ENCODE results near the gene USP7. TPM values are rescaled to one million over a fixed set of nuclear protein-coding genes. Genes with fewer than 3 reads are reported as not detected.

The USP7 gene
- total and polyA plus RNA-seq, 4 donors = 13.7 to 85.6 (median 37.7) TPM

Other genes starting within 250 kb of the USP7 start
- 1 to 10 TPM; 3.3 to 6.5 TPM for gene TMEM186, start 166.3 kb downstream of the USP7 start, total RNA-seq
- gene TMEM186, start 166.3 kb downstream of the USP7 start, polyA plus RNA-seq = 10 to 100 TPM in 1 of 2 donors, 1 to 10 TPM in 1; 7.6 to 11.0 TPM
- gene PMM2, start 166.1 kb downstream of the USP7 start, total RNA-seq = 10 to 100 TPM in 1 of 2 donors, 1 to 10 TPM in 1; 6.8 to 38.9 TPM
- 10 to 100 TPM; 22.0 to 38.0 TPM for gene PMM2, start 166.1 kb downstream of the USP7 start, polyA plus RNA-seq
- gene CARHSP1, start 94.9 kb downstream of the USP7 start, total RNA-seq = 100 to 1,000 TPM in 1 of 2 donors, 10 to 100 TPM in 1; 81.2 to 162 TPM
- 100 to 1,000 TPM in 1 of 2 donors, 10 to 100 TPM in 1; 96.9 to 141 TPM for gene CARHSP1, start 94.9 kb downstream of the USP7 start, polyA plus RNA-seq
- not detected for gene LITAFD, start 81.6 kb downstream of the USP7 start, total RNA-seq
- not detected for gene LITAFD, start 81.6 kb downstream of the USP7 start, polyA plus RNA-seq
- 10 to 100 TPM; 26.3 to 46.5 TPM for gene HAPSTR1, start 127.7 kb upstream of the USP7 start, total RNA-seq
- gene HAPSTR1, start 127.7 kb upstream of the USP7 start, polyA plus RNA-seq = 1 to 10 TPM; 6.5 to 9.1 TPM